SK-N-SH treated with all-trans-retinoic acid at 6 μM for 48 hours (cell line): ENCODE results near the gene GPR137.

ENCODE experiments used
- CSDC2 ChIP-seq: fragments of 250-450 bp; sonication (Bioruptor Pico); IDR thresholded peaks from 2 replicates; pipeline ENCODE4 v1.5.0; 2020; ENCODE audit warnings: mild to moderate bottlenecking, moderate library complexity
- ISL1 ChIP-seq: fragments of 250-450 bp; sonication (Bioruptor Pico); IDR thresholded peaks from 2 replicates; pipeline ENCODE4 v2.1.2; 2022; ENCODE audit warnings: mild to moderate bottlenecking, moderate library complexity
- OSR1 ChIP-seq: fragments of 250-450 bp; sonication (Bioruptor Pico); IDR thresholded peaks from 2 replicates; pipeline ENCODE4 v1.8.0; 2022; ENCODE audit warnings: moderate library complexity, mild to moderate bottlenecking, inconsistent platforms
- RARB ChIP-seq: fragments of 250-450 bp; sonication (Bioruptor Pico); IDR thresholded peaks from 2 replicates; pipeline ENCODE4 v1.8.0; 2021; ENCODE audit warnings: mild to moderate bottlenecking, moderate library complexity
- SNAI2 ChIP-seq: fragments of 250-450 bp; sonication (Bioruptor Pico); IDR thresholded peaks from 2 replicates; pipeline ENCODE4 v1.5.0; 2020; ENCODE audit warnings: mild to moderate bottlenecking, moderate library complexity
- ZFP3 ChIP-seq: fragments of 250-450 bp; sonication (Bioruptor Pico); IDR thresholded peaks from 2 replicates; pipeline ENCODE4 v1.5.0; 2020; ENCODE audit warnings: mild to moderate bottlenecking, moderate library complexity
- ZFP30 ChIP-seq: fragments of 450-650 bp; formaldehyde crosslinking; IDR thresholded peaks from 2 replicates; pipeline ENCODE4 v1.5.0; 2022; ENCODE audit warnings: mild to moderate bottlenecking, moderate library complexity
- ZNF70 ChIP-seq: fragments of 450-650 bp; formaldehyde crosslinking; IDR thresholded peaks from 2 replicates; pipeline ENCODE4 v1.5.0; 2020; ENCODE audit warnings: mild to moderate bottlenecking, moderate library complexity
- TF ChIP-seq, protein P1 (sequence below): fragments of 250-450 bp; sonication (Bioruptor Pico); IDR thresholded peaks from 2 replicates; pipeline ENCODE4 v1.5.1; 2021; ENCODE audit warnings: mild to moderate bottlenecking, moderate library complexity
- TF ChIP-seq, protein P2 (sequence below): fragments of 250-450 bp; sonication (Bioruptor Pico); IDR thresholded peaks from 2 replicates; pipeline ENCODE4 v1.8.0; 2020; ENCODE audit warnings: mild to moderate bottlenecking, moderate library complexity, borderline replicate concordance
- TF ChIP-seq, protein P3 (sequence below): fragments of 250-450 bp; sonication (Bioruptor Pico); IDR thresholded peaks from 2 replicates; pipeline ENCODE4 v1.8.0; 2021; ENCODE audit warnings: low read depth, mild to moderate bottlenecking, moderate library complexity, borderline replicate concordance

DNA sequence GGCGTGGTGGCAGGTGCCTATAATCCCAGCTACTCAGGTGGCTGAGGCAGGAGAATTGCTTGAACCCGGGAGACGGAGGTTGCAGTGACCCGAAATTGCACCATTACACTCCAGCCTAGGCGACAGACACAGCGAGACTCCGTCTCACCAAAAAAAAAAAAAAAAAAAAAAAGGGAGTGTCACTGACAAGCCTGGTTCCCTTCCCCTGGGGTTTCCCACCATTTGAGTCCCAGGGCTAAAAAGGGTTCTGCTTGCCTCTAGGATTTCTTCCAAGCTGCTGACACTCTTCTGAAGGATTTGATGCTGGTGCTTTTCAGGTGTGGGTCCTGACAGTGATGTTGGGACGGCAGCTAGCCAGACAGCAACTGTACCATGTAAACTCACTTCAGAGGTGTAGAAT lies 53.1 kb downstream of the GPR137 start:
- TF ChIP-seq ZFP30 (CRISPR knock-in tag) (no peak), ZNF70 (CRISPR knock-in tag) (no peak), RARB (CRISPR knock-in tag) (no peak), SNAI2 (CRISPR knock-in tag) (no peak), ZFP3 (CRISPR knock-in tag) (no peak), ISL1 (CRISPR knock-in tag) (no peak), CSDC2 (CRISPR knock-in tag) (no peak), OSR1 (CRISPR knock-in tag) (no peak)
- TF ChIP-seq, protein P1, sequence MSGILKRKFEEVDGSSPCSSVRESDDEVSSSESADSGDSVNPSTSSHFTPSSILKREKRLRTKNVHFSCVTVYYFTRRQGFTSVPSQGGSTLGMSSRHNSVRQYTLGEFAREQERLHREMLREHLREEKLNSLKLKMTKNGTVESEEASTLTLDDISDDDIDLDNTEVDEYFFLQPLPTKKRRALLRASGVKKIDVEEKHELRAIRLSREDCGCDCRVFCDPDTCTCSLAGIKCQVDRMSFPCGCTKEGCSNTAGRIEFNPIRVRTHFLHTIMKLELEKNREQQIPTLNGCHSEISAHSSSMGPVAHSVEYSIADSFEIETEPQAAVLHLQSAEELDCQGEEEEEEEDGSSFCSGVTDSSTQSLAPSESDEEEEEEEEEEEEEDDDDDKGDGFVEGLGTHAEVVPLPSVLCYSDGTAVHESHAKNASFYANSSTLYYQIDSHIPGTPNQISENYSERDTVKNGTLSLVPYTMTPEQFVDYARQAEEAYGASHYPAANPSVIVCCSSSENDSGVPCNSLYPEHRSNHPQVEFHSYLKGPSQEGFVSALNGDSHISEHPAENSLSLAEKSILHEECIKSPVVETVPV: no peak
- TF ChIP-seq, protein P2, sequence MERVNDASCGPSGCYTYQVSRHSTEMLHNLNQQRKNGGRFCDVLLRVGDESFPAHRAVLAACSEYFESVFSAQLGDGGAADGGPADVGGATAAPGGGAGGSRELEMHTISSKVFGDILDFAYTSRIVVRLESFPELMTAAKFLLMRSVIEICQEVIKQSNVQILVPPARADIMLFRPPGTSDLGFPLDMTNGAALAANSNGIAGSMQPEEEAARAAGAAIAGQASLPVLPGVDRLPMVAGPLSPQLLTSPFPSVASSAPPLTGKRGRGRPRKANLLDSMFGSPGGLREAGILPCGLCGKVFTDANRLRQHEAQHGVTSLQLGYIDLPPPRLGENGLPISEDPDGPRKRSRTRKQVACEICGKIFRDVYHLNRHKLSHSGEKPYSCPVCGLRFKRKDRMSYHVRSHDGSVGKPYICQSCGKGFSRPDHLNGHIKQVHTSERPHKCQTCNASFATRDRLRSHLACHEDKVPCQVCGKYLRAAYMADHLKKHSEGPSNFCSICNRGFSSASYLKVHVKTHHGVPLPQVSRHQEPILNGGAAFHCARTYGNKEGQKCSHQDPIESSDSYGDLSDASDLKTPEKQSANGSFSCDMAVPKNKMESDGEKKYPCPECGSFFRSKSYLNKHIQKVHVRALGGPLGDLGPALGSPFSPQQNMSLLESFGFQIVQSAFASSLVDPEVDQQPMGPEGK (CRISPR knock-in tag): no peak
- TF ChIP-seq, protein P3, sequence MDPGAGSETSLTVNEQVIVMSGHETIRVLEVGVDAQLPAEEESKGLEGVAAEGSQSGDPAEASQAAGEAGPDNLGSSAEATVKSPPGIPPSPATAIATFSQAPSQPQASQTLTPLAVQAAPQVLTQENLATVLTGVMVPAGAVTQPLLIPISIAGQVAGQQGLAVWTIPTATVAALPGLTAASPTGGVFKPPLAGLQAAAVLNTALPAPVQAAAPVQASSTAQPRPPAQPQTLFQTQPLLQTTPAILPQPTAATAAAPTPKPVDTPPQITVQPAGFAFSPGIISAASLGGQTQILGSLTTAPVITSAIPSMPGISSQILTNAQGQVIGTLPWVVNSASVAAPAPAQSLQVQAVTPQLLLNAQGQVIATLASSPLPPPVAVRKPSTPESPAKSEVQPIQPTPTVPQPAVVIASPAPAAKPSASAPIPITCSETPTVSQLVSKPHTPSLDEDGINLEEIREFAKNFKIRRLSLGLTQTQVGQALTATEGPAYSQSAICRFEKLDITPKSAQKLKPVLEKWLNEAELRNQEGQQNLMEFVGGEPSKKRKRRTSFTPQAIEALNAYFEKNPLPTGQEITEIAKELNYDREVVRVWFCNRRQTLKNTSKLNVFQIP (CRISPR knock-in tag): no peak
